Measurements from ENCODE around the gene PLEKHA1.

GRCh38 chr10:122374859-122375678 is 561 bp downstream of the PLEKHA1 start:
- TF ChIP-seq CTCF (IDR thresholded peaks at IDR 0.05) = no peak
- no peak for TF ChIP-seq ZFX (IDR thresholded peaks at IDR 0.05; ENCODE audit: borderline replicate concordance)
